ENCODE results near the gene LPCAT1.

Gene LPCAT1

GRCh38 chr5:1500411-1501091, 23.2 kb downstream of the LPCAT1 start:
- in situ Hi-C loops (cut with MboI; ENCODE audit: low sequenced_read_pairs), result no loop called here
- no peak for DNase-seq (ENCODE audit: low spot score in 2 of 2)
- Histone ChIP-seq H3K27me3 (ENCODE audit: low read depth) (no peaks in the 10 kb centered on the region), H3K9me3 (no peaks in the 10 kb centered on the region), H3K4me1 (no peaks in the 10 kb centered on the region), H3K4me3 (no peak overlapping the region), H3K36me3 (replicated peaks) (peaks cover 30% of the 10 kb centered on the region)

GRCh38 chr5:1499851-1500250, 23.9 kb downstream of the LPCAT1 start:
- Histone ChIP-seq H3K9me3 (no peaks in the 10 kb centered on the region), H3K27me3 (ENCODE audit: low read depth) (no peaks in the 10 kb centered on the region), H3K4me3 (no peak overlapping the region), H3K4me1 (no peaks in the 10 kb centered on the region), H3K36me3 (replicated peaks) (peaks cover 32% of the 10 kb centered on the region)
- DNase-seq (ENCODE audit: low spot score in 2 of 2), result no peak
- in situ Hi-C loops (cut with MboI; ENCODE audit: low sequenced_read_pairs), result no loop called here

- H3K9me3 ChIP-seq, result no peaks in the 10 kb centered on the region
- H3K4me3 ChIP-seq, result no peak overlapping the region
- no peaks in the 10 kb centered on the region for H3K4me1 ChIP-seq
- in situ Hi-C loops (cut with MboI; ENCODE audit: low sequenced_read_pairs), result no loop called here
- no peak for DNase-seq (ENCODE audit: low spot score in 2 of 2)
- H3K27me3 ChIP-seq (ENCODE audit: low read depth), result no peaks in the 10 kb centered on the region
- peaks cover 43% of the 10 kb centered on the region for H3K36me3 ChIP-seq (replicated peaks)
These were observed 24.9 kb downstream of the LPCAT1 start for GRCh38 chr5:1498623-1499416.

GRCh38 chr5:1497795-1498622, 25.8 kb downstream of the LPCAT1 start:
- Histone ChIP-seq H3K36me3 (replicated peaks) (peaks cover 49% of the 10 kb centered on the region), H3K4me1 (no peaks in the 10 kb centered on the region), H3K9me3 (no peaks in the 10 kb centered on the region), H3K27me3 (ENCODE audit: low read depth) (no peaks in the 10 kb centered on the region), H3K4me3 (no peak overlapping the region)
- in situ Hi-C loops (cut with MboI; ENCODE audit: low sequenced_read_pairs), result no loop called here
- no peak for DNase-seq (ENCODE audit: low spot score in 2 of 2)

GRCh38 chr5:1497242-1497777, 26.4 kb downstream of the LPCAT1 start:
- H3K36me3 ChIP-seq (replicated peaks), result peaks cover 50% of the 10 kb centered on the region
- DNase-seq (ENCODE audit: low spot score in 2 of 2), result no peak
- H3K9me3 ChIP-seq, result no peaks in the 10 kb centered on the region
- H3K4me3 ChIP-seq, result no peak overlapping the region
- H3K4me1 ChIP-seq, result no peaks in the 10 kb centered on the region
- H3K27me3 ChIP-seq (ENCODE audit: low read depth), result no peaks in the 10 kb centered on the region
- in situ Hi-C loops (cut with MboI; ENCODE audit: low sequenced_read_pairs), result no loop called here

GRCh38 chr5:1495525-1495897, 28.2 kb downstream of the LPCAT1 start:
- DNase-seq (ENCODE audit: low spot score in 2 of 2), result no peak
- H3K4me3 ChIP-seq, result no peak overlapping the region
- in situ Hi-C loops (cut with MboI; ENCODE audit: low sequenced_read_pairs), result no loop called here
- H3K36me3 ChIP-seq (replicated peaks), result peaks cover 55% of the 10 kb centered on the region
- no peaks in the 10 kb centered on the region for H3K4me1 ChIP-seq
- no peaks in the 10 kb centered on the region for H3K9me3 ChIP-seq
- H3K27me3 ChIP-seq (ENCODE audit: low read depth), result no peaks in the 10 kb centered on the region

GRCh38 chr5:1494780-1495524, 28.8 kb downstream of the LPCAT1 start:
- no peak overlapping the region for H3K4me3 ChIP-seq
- in situ Hi-C loops (cut with MboI; ENCODE audit: low sequenced_read_pairs), result no loop called here
- no peaks in the 10 kb centered on the region for H3K4me1 ChIP-seq
- DNase-seq (ENCODE audit: low spot score in 2 of 2), result no peak
- no peaks in the 10 kb centered on the region for H3K27me3 ChIP-seq (ENCODE audit: low read depth)
- H3K9me3 ChIP-seq, result no peaks in the 10 kb centered on the region
- peaks cover 59% of the 10 kb centered on the region for H3K36me3 ChIP-seq (replicated peaks)

GRCh38 chr5:1493941-1494340, 29.8 kb downstream of the LPCAT1 start:
- Histone ChIP-seq H3K4me1 (no peaks in the 10 kb centered on the region), H3K36me3 (replicated peaks) (peaks cover 61% of the 10 kb centered on the region), H3K27me3 (ENCODE audit: low read depth) (no peaks in the 10 kb centered on the region), H3K4me3 (no peak overlapping the region), H3K9me3 (no peaks in the 10 kb centered on the region)
- in situ Hi-C loops (cut with MboI; ENCODE audit: low sequenced_read_pairs), result no loop called here
- DNase-seq (ENCODE audit: low spot score in 2 of 2), result no peak

- no peaks in the 10 kb centered on the region for H3K4me1 ChIP-seq
- H3K9me3 ChIP-seq, result no peaks in the 10 kb centered on the region
- H3K4me3 ChIP-seq, result no peak overlapping the region
- DNase-seq (ENCODE audit: low spot score in 2 of 2), result no peak
- peaks cover 64% of the 10 kb centered on the region for H3K36me3 ChIP-seq (replicated peaks)
- in situ Hi-C loops (cut with MboI; ENCODE audit: low sequenced_read_pairs), result no loop called here
- H3K27me3 ChIP-seq (ENCODE audit: low read depth), result no peaks in the 10 kb centered on the region
These were observed 30.3 kb downstream of the LPCAT1 start for GRCh38 chr5:1493413-1493812.

GRCh38 chr5:1492757-1493156, 31.0 kb downstream of the LPCAT1 start:
- H3K36me3 ChIP-seq (replicated peaks), result peaks cover 64% of the 10 kb centered on the region
- in situ Hi-C loops (cut with MboI; ENCODE audit: low sequenced_read_pairs), result no loop called here

GRCh38 chr5:1490376-1490775, 33.4 kb downstream of the LPCAT1 start:
- in situ Hi-C loops (cut with MboI; ENCODE audit: low sequenced_read_pairs), result no loop called here
- Histone ChIP-seq H3K4me3 (no peak overlapping the region), H3K36me3 (replicated peaks) (peaks cover 71% of the 10 kb centered on the region), H3K27me3 (ENCODE audit: low read depth) (no peaks in the 10 kb centered on the region), H3K9me3 (no peaks in the 10 kb centered on the region), H3K4me1 (no peaks in the 10 kb centered on the region)
- no peak for DNase-seq (ENCODE audit: low spot score in 2 of 2)

More at GRCh38 chr5:1492757-1493156, 31.0 kb downstream of the LPCAT1 start:
- DNase-seq (ENCODE audit: low spot score in 2 of 2), result no peak
- Histone ChIP-seq H3K4me3 (no peak overlapping the region), H3K4me1 (no peaks in the 10 kb centered on the region), H3K9me3 (no peaks in the 10 kb centered on the region), H3K27me3 (ENCODE audit: low read depth) (no peaks in the 10 kb centered on the region)

- no peaks in the 10 kb centered on the region for H3K27me3 ChIP-seq (ENCODE audit: low read depth)
- no peaks in the 10 kb centered on the region for H3K9me3 ChIP-seq
- in situ Hi-C loops (cut with MboI; ENCODE audit: low sequenced_read_pairs), result no loop called here
- no peak overlapping the region for H3K4me3 ChIP-seq
- H3K36me3 ChIP-seq (replicated peaks), result peaks cover 72% of the 10 kb centered on the region
- no peaks in the 10 kb centered on the region for H3K4me1 ChIP-seq
- DNase-seq (ENCODE audit: low spot score in 2 of 2), result no peak
These were observed 34.0 kb downstream of the LPCAT1 start for GRCh38 chr5:1489754-1490153.

All from HAP-1 (cell line).